PFSK-1 (cell line): ENCODE data around the gene MGLL.

ENCODE experiments used
- FOXP2 ChIP-seq: optimal IDR thresholded peaks from 2 replicates; pipeline ENCODE3; 2011; ENCODE audit warnings: borderline replicate concordance, control low read depth, inconsistent platforms; ENCODE audit not compliant: insufficient read depth; ENCODE audit errors: extremely low read length, extremely low read depth
- POLR2AphosphoS5 ChIP-seq: IDR thresholded peaks from 2 replicates; pipeline ENCODE4 v1.6.1; 2012; ENCODE audit warnings: low read depth, mild to moderate bottlenecking, control low read depth, low read length, moderate library complexity
- SIN3A ChIP-seq: IDR thresholded peaks from 2 replicates; pipeline ENCODE4 v1.6.1; 2012; ENCODE audit warnings: mild to moderate bottlenecking, low read length, moderate library complexity, borderline replicate concordance; ENCODE audit not compliant: insufficient read depth
- TAF1 ChIP-seq: IDR thresholded peaks from 2 replicates; pipeline ENCODE4 v1.6.1; 2012; ENCODE audit warnings: low read length, control low read depth, borderline replicate concordance; ENCODE audit not compliant: insufficient read depth
- TF ChIP-seq, protein P1 (sequence below), 2 experiments: IDR thresholded peaks; 2 replicates each; pipeline versions ENCODE4 v1.6.1 to v1.8.0; 2011 to 2012; ENCODE audit warnings: low read depth in 2 of 2, low read length in 2 of 2, control low read depth in 1 of 2, inconsistent platforms in 1 of 2, mild to moderate bottlenecking in 1 of 2, moderate library complexity in 1 of 2; ENCODE audit not compliant: insufficient read depth in 1 of 2

The MGLL gene

DNA sequence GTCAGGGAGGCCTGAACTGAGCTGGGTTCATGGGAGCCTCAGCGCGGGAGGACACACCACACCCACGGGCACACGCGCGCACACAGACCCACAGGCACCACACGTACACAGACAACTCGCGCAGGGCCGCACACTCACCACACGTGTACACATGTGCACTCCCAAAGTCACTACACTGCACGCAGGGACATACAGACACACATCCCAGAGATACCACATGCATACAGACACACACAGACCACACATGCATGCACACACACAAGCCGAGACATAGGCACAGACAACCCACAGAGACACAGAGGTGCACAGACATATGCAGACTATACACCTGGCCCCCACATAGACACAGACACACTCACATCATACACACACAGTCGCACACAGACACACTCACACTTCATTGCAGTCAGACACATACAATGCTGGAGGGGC lies 1.1 kb upstream of the MGLL start:
- TF ChIP-seq TAF1: no peak
- TF ChIP-seq SIN3A: no peak
- no peak for TF ChIP-seq POLR2AphosphoS5

DNA sequence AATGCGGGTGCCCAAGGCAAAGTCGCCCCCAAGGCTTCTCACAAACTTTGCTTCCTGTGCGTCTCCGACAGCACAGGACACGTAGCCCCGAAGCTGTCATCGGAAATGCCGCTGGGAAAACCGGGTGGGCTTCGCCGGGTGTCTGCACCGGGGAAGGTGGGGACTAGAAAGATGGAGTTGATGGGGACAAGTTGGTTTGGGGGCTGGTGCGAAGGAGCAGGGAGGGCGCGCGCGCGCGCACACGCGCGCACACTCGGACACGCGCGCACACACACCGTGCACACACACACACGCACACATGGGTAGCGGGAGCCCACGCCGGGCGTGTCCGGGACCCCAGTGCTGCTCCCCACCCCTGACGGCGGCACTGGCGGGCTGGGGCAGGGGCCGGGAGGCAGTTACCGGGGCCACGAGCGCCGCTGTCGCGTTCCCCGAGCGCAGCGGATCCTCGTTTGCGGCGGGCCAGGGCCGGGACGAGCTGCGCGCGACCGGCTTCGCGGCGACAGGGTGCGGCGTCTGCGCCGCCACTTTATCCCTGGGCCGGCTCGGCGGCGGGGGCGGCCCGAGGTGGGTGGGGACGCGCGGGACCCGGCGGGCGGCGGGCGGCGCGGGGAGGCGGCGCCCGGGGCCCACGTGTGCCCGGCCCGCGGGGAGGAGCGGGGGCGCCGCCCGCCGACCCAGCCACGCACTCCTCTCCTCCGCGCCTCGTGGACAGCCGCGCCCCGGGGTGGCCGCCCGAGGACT lies 539 bp upstream of the MGLL start:
- TF ChIP-seq FOXP2: no peak
- TF ChIP-seq SIN3A: no peak
- TF ChIP-seq, protein P1, sequence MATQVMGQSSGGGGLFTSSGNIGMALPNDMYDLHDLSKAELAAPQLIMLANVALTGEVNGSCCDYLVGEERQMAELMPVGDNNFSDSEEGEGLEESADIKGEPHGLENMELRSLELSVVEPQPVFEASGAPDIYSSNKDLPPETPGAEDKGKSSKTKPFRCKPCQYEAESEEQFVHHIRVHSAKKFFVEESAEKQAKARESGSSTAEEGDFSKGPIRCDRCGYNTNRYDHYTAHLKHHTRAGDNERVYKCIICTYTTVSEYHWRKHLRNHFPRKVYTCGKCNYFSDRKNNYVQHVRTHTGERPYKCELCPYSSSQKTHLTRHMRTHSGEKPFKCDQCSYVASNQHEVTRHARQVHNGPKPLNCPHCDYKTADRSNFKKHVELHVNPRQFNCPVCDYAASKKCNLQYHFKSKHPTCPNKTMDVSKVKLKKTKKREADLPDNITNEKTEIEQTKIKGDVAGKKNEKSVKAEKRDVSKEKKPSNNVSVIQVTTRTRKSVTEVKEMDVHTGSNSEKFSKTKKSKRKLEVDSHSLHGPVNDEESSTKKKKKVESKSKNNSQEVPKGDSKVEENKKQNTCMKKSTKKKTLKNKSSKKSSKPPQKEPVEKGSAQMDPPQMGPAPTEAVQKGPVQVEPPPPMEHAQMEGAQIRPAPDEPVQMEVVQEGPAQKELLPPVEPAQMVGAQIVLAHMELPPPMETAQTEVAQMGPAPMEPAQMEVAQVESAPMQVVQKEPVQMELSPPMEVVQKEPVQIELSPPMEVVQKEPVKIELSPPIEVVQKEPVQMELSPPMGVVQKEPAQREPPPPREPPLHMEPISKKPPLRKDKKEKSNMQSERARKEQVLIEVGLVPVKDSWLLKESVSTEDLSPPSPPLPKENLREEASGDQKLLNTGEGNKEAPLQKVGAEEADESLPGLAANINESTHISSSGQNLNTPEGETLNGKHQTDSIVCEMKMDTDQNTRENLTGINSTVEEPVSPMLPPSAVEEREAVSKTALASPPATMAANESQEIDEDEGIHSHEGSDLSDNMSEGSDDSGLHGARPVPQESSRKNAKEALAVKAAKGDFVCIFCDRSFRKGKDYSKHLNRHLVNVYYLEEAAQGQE (IDR thresholded peaks at IDR 0.05; ENCODE audit: insufficient read depth in 1 of 2, low read depth in 2 of 2, low read length in 2 of 2): no peak
- TF ChIP-seq TAF1: no peak
- no peak for TF ChIP-seq POLR2AphosphoS5

DNA sequence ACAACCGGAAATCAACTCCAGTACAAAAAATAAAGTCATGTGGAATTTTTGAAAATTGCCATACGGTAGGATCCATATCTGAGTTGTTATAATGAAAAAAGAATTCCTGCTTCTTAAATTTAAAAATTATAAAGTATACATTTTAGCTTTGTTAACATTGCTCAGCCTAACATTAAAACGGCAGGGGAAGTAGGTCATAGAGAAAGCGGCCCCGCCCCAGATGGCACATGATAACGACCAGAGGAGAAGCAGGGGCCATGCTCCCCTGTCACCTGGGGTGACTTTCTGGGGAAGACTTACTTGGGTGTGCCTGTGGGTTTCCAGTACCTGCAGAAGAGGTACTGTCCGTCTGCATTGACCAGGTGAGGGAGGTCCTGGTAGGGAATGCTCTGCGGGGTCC lies 921 bp downstream of the MGLL start:
- TF ChIP-seq, protein P1 (IDR thresholded peaks at IDR 0.05; ENCODE audit: insufficient read depth in 1 of 2, low read depth in 2 of 2, low read length in 2 of 2): no peak
- TF ChIP-seq FOXP2 (no peak), POLR2AphosphoS5 (no peak)

DNA sequence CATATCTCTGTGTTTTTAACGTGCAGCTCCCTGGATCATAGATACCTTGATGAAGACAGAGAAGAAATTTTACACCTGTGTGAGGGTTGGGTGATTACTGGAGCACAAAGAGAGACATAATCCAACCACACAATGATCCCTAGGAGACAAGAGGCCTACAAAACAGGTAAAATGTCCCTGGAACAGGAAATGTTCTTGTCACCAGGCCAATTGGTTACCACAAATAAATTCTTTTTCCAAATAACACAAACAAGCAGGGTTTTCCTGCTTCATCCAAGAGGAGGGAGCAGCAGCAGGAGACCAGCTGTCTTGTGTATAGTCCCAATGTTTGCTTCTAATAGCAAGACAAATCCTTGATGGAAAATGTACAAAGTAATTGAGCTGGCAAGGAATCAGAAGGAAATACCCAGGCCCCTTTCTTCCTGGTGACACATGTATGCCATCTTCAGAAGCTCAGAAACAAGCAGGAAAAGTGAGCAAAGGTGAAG lies 1.4 kb downstream of the MGLL start:
- no peak for TF ChIP-seq TAF1
- TF ChIP-seq, protein P1 (IDR thresholded peaks at IDR 0.05; ENCODE audit: insufficient read depth in 1 of 2, low read depth in 2 of 2, low read length in 2 of 2): no peak
- TF ChIP-seq FOXP2: no peak
- TF ChIP-seq SIN3A: no peak
- no peak for TF ChIP-seq POLR2AphosphoS5

DNA sequence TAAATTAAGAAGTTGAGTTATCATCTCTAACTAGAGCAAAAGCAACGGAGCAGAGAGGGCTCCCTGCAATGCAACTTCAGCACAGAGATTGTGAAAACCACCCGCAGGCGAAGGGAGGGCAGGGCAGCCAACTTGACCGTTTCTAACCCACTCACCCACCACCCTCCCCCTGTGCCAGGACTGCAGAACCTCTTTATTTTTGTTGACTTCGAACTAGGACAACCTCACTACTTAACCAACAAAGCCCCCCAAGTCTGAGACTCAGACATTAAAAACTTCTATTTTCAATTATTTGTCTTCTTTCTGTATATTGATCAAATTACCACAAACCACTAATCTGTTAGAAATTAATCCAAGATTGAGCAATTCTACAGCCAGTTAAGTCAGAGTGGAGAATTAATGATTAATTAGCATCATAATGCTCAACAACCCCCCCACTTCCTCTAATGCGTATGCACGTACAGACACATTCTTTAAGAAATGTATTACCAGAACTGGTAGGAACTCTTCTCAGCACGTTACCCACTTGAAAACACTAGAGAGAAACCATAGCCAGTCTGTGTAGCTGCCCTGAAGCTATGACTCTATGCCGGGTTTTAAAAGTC lies 2.0 kb downstream of the MGLL start:
- TF ChIP-seq TAF1 (no peak), FOXP2 (no peak), SIN3A (no peak), POLR2AphosphoS5 (no peak)
- TF ChIP-seq, protein P1 (IDR thresholded peaks at IDR 0.05; ENCODE audit: insufficient read depth in 1 of 2, low read depth in 2 of 2, low read length in 2 of 2): no peak
